ENCODE results near the gene DCAF6.
A peak's percentile ranks its signal among the peaks of the same experiment; 100 is the strongest.

The DCAF6 gene

DNA sequence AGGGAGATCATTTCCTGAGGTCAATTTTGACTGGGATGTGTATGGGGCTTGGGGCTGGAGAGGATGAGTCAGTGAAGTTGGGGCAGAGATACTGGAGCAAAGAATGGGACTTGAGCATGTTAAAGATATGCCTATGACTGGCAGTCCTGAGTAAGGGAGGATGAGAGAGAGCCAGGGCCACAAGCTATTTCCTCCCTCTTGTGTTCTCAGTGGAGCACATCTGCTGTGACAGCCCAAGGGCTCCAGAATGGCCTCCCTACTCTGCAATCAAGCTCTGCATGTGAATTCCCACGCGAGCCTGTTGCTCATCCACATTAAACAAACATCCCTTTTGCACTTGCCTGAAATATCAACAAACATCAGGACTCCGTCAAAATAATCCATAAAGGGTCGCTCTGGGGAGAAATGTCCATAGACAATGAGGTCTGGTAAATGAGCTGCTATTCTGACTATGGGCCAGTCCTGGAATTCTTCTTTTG is 31.8 kb upstream of the DCAF6 start:
- TF ChIP-seq, protein P1, sequence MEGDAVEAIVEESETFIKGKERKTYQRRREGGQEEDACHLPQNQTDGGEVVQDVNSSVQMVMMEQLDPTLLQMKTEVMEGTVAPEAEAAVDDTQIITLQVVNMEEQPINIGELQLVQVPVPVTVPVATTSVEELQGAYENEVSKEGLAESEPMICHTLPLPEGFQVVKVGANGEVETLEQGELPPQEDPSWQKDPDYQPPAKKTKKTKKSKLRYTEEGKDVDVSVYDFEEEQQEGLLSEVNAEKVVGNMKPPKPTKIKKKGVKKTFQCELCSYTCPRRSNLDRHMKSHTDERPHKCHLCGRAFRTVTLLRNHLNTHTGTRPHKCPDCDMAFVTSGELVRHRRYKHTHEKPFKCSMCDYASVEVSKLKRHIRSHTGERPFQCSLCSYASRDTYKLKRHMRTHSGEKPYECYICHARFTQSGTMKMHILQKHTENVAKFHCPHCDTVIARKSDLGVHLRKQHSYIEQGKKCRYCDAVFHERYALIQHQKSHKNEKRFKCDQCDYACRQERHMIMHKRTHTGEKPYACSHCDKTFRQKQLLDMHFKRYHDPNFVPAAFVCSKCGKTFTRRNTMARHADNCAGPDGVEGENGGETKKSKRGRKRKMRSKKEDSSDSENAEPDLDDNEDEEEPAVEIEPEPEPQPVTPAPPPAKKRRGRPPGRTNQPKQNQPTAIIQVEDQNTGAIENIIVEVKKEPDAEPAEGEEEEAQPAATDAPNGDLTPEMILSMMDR (conservative IDR thresholded peaks at IDR 0.05): no peak

DNA sequence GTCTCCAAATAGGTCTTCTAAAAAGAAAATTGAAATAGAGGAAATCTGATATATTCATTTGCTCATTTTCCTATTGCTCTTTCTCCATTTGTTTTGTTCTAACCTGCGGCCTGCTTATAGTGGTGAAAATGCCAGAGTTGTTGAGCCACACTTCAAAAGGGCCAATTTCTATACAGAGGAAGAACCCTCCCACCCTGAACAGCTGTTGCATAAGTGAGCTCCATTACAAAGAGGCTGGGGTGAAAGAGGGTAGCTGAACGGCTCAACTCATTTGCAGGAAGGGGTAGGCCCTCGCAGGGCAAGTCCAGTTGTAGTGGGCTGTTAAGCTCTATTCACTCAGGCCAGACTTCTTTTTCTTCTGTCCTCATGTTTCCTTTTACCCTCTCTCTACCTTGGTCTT is 31.3 kb upstream of the DCAF6 start:
- no peak overlapping the region for H3K27ac ChIP-seq
- TF ChIP-seq, protein P1 (conservative IDR thresholded peaks at IDR 0.05): no peak

More for the DNA sequence above, 31.8 kb upstream of the DCAF6 start:
- no peak overlapping the region for H3K27ac ChIP-seq

DNA sequence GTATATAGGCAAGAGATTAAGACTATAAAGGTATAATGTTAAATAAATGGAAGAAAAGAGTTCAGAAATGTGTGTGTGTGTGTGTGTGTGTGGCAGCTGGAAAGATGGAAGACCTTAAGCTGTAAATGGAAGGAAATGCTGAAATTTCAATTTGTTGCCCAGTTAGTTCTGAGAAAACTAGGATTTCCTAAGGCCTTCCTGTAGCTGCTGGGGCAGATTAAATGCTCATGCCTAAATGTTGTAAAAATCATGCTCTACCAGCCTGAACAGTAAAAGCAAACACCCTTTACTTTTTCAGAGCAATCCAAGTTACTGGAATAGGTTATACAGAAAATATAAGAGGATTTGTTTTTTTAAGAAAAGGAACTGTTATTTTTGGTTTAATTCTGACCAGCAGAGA is 30.8 kb upstream of the DCAF6 start:
- no peak overlapping the region for H3K27ac ChIP-seq
- TF ChIP-seq, protein P1 (conservative IDR thresholded peaks at IDR 0.05): no peak

DNA sequence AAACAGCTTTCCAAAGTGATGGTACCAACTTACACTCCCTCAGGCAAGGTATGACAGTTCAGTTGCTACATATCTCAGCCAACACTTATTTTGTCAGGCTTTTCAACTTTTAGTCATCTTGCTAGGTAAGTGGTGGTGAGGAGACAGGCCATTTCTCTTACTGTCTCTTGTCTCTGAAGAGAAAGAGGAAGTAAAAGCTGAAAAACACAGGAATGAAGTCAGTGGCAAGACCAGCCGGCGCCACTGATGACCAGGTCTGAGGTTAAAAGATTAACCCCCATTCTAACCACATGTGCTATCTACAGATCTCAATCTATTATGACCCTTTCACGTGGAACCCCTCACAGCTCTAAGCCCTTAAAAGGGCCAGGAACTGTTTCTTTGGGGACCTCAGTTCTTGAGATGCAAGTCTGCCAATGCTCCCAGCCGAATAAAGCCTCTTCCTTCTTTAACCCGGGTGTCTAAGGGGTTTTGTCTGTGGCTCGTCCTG is 26.7 kb upstream of the DCAF6 start:
- TF ChIP-seq, protein P1 (conservative IDR thresholded peaks at IDR 0.05): no peak
- peak overlapping the region; percentile 72 for H3K27ac ChIP-seq

DNA sequence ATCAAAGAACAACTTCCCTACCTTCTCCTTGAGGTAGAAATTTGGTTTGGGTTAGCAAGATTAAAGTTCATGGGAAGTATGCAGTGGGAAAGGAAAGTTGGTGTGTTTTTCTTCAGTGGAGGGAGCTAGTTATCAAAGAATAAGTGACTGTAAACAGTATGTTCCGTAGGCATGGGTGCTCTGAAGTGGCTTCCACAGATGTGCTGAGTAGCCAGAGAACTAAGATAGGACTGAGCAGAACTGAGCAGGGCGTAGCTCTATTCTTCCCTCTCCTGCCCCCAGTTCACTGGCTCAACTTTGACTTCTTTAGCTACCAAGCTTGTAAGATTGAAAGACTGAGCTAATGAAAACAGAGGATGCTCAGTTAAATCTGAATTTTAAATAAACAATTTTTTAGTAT is 26.0 kb upstream of the DCAF6 start:
- H3K27ac ChIP-seq: peak overlapping the region; percentile 72
- TF ChIP-seq, protein P1 (conservative IDR thresholded peaks at IDR 0.05): no peak

DNA sequence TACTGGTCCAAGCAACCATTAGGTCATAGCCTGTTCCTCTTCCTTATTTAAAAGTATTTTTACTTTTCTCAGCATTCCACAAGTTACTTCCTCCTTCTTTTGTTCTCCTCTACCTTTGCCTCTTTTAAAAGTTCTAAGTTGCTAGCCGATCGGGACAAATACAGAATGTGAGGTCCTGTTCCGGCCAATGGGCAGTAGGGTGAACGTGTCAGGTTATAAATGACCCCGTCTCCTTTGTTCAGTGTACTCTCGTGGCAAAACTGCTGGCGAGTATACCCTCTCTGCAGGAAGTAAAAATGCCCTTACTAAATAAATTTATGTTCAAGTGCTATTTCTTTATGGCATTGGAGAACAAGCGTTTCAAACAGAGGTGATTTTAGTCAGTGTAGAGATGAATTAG is 25.1 kb upstream of the DCAF6 start:
- H3K27ac ChIP-seq: peak overlapping the region; percentile 72
- TF ChIP-seq, protein P1 (conservative IDR thresholded peaks at IDR 0.05): no peak

DNA sequence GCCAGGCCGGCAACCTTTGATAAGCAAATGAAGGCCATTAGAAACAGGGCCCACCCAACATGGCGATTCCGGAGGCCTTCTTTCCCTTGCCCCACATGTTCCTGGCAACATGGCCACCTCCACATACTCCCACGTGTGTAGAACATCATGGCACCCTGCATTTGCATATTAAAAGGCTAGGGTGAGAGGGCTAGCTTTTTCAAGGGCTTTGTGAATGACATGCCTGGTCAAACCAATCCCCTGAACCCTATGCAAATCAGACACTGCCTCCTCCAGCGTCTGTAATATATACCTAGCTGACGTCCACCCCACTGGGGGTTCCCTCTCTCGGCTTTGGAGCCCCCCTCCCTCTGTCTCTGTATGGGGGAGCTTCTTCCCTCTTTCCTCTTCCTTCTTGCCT is 24.2 kb upstream of the DCAF6 start:
- TF ChIP-seq, protein P1 (conservative IDR thresholded peaks at IDR 0.05): no peak

More for the DNA sequence above, 24.2 kb upstream of the DCAF6 start:
- peak overlapping the region; percentile 72 for H3K27ac ChIP-seq

Measured in VCaP (cell line).